ENCODE measurements around the gene IQSEC3.

Gene IQSEC3

GRCh38 chr12:144650-145284, 78.2 kb downstream of the IQSEC3 start:
- DNase-seq: no peak

- no peak for DNase-seq
Measured at GRCh38 chr12:145369-145960, 78.9 kb downstream of the IQSEC3 start.

GRCh38 chr12:147242-147641, 80.7 kb downstream of the IQSEC3 start:
- DNase-seq: no peak

GRCh38 chr12:148676-149416, 82.3 kb downstream of the IQSEC3 start:
- no peak for DNase-seq

- DNase-seq: no peak
Measured at GRCh38 chr12:151579-151978, 85.0 kb downstream of the IQSEC3 start.

- no peak for DNase-seq
Measured at GRCh38 chr12:152440-152839, 85.9 kb downstream of the IQSEC3 start.

GRCh38 chr12:153080-153746, 86.6 kb downstream of the IQSEC3 start:
- peak; percentile 42 for DNase-seq

- no peak for DNase-seq
Measured at GRCh38 chr12:154058-154457, 87.5 kb downstream of the IQSEC3 start.

GRCh38 chr12:155006-155405, 88.4 kb downstream of the IQSEC3 start:
- DNase-seq: no peak

- DNase-seq: no peak
Measured at GRCh38 chr12:155646-156045, 89.1 kb downstream of the IQSEC3 start.

GRCh38 chr12:156945-157344, 90.4 kb downstream of the IQSEC3 start:
- no peak for DNase-seq

- DNase-seq: no peak
Measured at GRCh38 chr12:157644-158043, 91.1 kb downstream of the IQSEC3 start.

- DNase-seq: no peak
Measured at GRCh38 chr12:159156-159782, 92.7 kb downstream of the IQSEC3 start.

GRCh38 chr12:160858-161257, 94.3 kb downstream of the IQSEC3 start:
- DNase-seq: no peak

- DNase-seq: no peak
Measured at GRCh38 chr12:161823-162222, 95.3 kb downstream of the IQSEC3 start.

GRCh38 chr12:162467-163307, 96.1 kb downstream of the IQSEC3 start:
- peak; percentile 32 for DNase-seq

GRCh38 chr12:163406-163986, 96.9 kb downstream of the IQSEC3 start:
- DNase-seq: no peak

GRCh38 chr12:164207-164606, 97.6 kb downstream of the IQSEC3 start:
- DNase-seq: peak; percentile 36

- no peak for DNase-seq
Measured at GRCh38 chr12:165862-166368, 99.3 kb downstream of the IQSEC3 start.

GRCh38 chr12:166425-167075, 100.0 kb downstream of the IQSEC3 start:
- no peak for DNase-seq

GRCh38 chr12:167959-168600, 101.5 kb downstream of the IQSEC3 start:
- DNase-seq: no peak
